GM19397 (cell line): ENCODE results near the gene TESK2.
"Not testable (repeated sequence)": the region's sequence is repeated elsewhere in the genome, so short reads cannot be mapped to it uniquely, and the experiment has no call there.

Experiments used
- ATAC-seq: cut with Tn5 transposase; IDR thresholded peaks from one replicate; pipeline ENCODE4 v1.9.1; 2021; ENCODE audit warnings: mild to moderate bottlenecking, moderate library complexity; ENCODE audit not compliant: unreplicated experiment

The TESK2 gene

DNA sequence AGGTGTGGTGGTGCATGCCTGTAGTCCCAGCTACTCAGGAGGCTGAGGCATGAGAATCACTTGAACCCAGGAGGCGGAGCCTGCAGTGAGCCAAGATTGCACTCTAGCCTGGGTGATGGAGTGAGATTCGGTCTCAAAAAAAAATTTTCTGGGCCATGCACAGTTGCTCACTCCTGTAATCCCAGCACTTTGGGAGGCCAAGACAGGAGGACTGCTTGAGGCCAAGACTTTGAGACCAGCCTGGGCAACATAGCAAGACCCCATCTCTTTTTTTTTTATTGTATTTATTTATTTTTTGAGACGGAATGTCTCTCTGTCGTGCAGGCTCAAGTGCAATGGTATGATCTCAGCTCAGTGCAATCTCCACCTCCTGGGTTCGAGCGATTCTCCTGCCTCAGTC, 16.8 kb downstream of the TESK2 start:
- ATAC-seq = not testable (repeated sequence)

DNA sequence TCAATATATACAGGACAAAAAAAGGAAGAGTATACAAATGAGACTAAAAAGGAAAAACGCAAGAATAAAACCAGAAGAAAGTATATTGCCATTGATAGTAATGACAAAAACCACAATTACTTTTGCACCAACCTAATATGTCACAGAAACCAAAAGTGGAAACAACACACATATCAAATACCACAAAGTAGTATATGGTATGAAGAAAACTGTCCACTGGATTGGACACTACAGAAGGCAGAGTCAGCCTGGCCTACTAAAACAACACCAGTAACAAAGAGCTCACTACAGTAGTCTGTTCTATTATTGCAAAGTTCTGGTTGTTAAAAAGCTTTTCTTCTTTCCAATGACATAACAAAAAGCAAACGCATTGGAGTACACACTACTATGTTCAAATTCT, 17.7 kb downstream of the TESK2 start:
- no peak for ATAC-seq

DNA sequence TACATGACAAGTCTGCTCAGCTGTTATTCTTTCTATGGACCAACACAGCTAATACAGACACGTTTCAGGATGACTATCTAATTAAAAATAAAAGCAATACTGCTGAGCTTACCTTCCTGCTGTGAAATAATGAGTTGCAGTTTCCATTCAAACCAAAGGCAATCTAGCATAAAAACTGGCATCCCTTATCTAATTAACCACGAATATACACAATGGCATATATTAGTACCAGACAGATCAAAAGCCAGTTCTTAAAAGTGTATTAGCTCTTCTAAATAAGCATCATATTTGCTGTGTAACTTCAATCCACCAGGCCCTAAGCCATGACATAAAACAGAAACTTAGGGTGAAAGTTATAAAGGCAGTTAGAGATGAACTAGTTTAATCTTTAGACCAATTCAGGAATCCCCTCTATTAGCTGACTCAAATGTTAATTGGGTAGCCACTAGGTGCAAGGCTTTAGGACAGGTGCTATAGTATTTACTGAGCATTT, 20.6 kb downstream of the TESK2 start:
- no peak for ATAC-seq

DNA sequence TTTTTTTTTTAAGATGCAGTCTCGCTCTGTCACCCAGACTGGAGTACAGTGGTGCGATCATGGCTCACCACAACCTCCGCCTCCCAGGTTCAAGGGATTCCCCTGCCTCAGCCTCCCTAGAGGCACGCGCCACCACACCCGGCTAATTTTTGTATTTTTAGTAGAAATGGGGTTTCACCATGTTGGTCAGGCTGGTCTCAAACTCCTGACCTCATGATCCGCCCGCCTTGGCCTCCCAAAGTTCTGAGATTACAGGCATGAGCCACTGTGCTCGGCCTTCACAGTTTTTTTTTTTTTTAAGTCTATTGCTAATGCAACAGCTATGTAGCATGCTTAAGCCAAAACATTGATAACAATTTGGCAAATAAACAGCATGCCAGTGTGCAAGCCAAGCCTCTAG, 23.6 kb downstream of the TESK2 start:
- not testable (repeated sequence) for ATAC-seq

DNA sequence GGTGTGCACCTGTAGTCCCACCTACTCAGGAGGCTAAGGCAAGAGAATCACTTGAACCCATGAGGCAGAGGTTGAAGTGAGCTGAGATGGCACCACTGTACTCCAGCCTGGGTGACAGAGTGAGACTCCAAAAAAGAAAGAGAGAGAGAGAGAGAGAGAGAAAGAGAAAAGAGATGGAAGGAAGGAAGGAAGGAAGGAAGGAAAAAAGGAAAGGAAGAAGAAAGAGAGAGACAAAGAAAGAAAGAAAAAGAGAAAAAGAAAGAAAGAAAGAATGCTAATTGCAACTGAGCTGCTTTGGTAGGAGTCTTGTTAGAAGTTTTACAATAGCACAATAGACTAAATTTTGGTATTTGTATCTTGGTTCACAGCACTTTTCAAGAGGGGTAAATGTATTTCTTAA, 25.7 kb downstream of the TESK2 start:
- no peak for ATAC-seq

DNA sequence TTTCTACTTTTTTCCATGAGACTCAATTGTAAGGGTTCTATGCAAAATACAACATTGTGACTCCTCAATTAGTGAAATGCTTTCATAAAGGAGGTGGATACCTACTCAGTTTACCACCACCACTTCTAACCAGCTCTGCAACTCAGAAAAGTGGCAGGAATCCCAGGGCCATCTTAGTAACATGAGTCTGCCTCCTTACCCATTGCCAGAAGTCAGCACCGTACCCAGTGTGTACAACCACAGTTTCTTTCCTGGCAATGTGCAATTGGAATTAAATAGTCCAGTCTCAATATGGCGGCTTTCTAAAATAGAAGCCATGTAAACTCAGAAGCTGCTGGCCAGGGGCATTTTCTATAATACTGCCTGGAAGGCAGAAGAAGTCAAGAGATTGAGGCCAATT, 32.1 kb downstream of the TESK2 start:
- no peak for ATAC-seq

DNA sequence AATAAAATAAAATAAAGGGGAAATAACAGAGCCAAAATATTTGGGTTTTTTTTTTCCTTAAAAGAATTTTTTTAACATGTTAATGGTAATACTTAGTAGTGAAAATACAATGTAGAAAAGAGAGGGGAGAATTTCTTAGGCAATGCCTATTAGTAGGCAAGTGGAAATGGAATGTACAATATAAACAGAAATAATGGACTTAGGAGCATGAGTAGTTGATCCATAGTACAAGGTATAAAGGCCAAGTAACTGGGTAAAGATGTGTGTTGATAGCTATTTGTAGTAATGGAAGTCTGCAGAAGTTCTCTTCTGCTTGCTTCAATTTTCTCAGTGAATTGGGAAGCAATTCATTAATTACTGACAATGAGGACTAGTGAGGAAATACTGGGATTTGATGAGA, 34.4 kb downstream of the TESK2 start:
- ATAC-seq = no peak

DNA sequence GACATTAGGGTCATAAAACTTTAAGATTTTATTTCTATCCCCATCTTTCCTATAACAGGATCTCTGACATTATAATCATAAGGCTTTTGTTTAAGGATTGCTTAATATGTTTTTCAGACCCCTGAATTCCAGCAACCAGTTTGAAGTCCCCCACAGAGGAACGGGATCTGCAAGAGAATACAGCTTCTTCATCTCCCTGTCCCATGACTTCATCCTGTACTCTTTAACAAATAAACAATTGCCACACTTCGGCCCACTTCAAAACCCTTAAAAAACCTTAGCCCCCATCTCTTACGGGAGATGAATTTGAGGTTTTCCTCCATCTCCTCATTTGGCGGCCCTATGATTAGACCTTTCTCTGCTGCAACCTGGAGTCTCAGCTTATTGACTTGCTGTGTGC, 35.8 kb downstream of the TESK2 start:
- no peak for ATAC-seq

DNA sequence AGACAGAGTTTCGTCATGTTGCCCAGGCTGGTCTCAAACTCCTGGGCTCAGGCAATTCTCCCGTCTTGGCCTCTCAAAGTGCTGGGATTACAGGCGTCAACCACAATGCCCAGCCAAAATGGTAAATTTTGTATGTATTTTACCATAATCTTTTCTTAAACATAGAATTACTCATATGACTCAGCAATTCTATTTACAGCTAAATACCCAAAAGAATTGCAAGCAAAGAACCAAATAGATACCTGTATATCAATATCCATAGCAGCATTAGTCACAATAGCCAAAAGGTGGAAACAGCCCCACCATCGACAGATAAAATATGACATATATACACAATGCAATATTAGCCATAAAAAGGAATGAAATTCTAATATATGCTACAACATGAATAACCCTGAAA, 36.5 kb downstream of the TESK2 start:
- ATAC-seq = no peak

DNA sequence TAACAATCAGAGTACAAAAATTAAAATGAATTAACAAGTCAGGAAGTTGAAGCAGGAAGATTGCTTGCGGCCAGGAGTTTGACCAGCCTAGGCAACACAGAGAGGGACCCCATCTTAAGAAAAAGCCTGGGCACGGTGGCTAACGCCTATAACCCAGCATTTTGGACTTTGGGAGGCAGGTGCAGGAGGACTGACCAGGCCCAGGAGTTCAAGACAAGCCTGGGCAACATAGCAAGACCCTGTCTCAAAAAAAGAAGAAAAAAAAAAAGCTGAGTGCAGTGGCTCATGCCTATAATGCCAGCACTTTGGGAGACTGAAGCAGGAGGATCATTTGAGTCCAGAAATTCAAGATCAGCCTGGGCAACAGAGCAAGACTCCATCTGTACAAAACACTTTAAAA, 38.5 kb downstream of the TESK2 start:
- ATAC-seq = no peak

DNA sequence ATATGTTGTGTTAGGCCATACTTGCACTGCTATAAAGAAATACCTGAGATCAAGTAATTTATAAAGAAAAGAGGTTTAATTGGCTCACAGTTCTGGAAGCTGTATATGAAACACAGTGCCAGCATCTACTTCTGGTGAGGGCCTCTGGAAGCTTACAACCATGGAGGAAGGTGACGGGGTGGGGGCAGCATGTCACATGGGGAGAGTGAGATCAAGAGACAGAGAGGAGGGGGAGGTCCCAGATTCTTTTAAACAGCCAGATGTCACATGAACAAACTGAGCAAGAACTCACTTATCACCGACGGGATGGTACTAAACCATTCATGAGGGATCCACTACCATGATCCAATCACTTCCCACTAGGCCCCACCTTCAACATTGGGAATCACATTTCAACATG, 42.6 kb downstream of the TESK2 start:
- no peak for ATAC-seq

DNA sequence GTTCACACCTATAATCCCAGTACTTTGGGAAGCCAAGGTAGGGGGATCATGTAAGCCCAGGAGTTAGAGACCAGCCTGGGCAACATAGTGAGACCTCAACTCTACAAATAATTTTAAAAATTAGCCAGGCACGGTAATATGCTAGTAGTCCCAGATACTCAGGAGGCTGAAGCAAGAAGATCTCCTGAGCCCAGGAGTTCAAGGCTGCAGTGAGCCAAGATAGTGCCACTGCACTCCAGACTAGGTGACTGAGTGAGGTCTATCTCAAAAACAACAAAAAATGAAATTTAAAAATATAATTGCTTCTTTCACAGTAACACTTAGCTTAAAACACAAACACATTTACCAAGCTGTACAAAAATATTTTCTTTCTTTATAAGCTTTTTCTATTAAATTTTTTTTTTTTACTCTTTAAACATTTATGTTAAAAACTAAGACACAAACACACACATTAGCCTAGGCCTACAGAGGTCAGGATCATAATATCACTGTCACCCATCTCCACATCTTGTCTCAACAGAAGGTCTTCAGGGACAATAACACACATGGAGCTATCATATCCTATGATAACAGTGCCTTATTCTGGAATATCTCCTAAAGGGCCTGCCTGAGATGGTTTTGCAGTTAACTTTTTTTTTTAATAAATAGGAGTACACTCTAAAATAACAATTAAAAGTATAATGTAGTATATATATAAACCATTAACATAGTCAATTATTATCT, 43.9 kb downstream of the TESK2 start:
- no peak for ATAC-seq

DNA sequence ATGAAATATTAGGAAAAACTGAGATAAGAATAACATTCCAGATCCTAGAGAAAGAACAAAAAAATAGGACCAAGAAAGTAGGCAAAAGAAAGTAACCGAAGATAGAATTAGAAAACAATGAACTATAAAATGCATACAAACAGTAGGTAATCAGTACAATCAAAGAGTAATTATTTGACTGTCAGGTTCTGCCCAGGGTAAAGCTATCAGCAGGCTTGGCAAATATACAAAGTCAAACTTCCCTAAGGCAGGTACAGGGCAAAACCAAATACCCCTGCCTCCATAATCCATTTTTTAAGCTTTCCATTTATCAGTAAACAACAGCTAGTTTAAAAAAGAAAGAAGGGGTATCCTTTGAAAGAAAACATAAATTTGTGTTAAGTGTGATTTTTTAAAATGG, 44.4 kb downstream of the TESK2 start:
- no peak for ATAC-seq

DNA sequence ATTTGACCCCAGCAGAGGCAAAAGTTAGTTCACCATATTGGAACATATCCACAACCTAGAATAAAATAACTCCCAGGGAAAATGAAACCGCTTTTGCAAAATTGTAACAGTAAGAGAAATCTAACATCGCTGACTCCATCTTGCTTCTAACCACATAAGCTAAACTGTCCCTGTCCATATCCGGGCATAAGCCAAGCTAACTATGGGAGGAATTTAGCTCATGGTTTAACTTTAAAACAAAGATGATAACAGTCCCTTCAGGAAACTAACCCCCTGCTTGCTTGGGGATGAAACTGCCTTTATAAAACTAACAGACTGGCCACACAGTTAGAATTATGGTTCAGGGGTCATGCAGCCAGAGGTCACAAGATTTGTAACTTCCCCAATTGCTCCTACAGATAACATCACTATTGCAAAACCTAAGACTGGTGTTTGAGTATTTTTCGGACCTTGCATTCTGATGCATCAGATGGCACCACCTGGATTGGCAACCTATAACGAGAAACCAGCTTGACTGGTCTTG, 46.3 kb downstream of the TESK2 start:
- no peak for ATAC-seq

DNA sequence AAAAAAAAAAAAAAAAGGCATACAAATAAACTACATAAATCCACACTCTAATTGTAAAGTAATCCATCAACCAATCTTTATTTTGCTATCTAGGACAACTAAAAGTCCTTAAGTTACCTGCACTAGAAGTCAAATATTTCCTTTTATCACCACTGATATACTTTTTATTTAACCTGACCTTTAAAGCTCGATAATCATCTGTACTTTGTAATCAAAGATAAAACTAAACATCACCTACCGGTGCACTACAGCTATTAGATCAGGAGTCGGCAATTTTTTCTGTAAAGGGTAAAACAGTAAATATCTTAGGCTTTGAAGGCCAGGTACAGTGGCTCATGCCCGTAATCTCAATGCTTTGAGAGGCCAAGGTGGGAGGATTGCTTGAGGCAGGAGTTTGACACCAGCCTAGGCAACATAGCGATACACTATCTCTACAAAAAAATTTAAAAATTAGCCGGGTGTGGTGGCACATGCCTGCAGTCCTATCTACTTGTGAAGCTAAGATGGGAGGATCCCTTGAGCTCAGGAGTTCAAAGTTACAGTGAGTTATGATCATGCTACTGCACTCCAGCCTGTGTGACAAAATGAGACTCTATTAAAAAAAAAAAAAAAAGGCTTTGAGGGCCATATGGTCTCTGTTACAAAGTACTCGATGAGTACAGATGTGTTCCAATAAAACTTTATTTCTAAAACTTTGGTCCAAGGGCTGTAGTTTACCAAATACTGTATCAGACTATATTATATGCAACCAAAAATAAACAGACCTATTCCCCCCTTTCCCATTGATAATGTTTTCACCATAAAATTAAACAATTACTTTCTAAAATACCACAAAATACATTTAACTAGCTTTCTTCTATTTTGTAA, 47.1 kb downstream of the TESK2 start:
- ATAC-seq = no peak

DNA sequence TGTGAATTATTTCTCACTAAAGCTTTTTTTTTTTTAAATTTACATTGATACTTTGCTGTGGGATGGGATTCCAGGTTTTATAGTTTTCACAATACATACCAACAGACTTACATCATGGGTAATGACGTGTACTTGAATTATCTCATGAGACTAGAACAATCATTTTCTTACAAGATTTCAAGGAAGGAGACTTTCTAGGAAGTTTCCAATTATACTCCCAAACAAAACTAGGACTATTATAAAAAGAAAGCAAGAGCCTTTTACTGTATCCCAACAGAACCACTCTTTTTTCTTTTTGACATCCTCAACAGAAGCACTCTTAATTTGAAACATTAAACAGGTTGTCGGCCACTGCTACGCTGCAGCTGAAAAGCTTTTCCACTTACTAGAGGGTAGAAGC, 48.7 kb downstream of the TESK2 start:
- ATAC-seq = no peak

DNA sequence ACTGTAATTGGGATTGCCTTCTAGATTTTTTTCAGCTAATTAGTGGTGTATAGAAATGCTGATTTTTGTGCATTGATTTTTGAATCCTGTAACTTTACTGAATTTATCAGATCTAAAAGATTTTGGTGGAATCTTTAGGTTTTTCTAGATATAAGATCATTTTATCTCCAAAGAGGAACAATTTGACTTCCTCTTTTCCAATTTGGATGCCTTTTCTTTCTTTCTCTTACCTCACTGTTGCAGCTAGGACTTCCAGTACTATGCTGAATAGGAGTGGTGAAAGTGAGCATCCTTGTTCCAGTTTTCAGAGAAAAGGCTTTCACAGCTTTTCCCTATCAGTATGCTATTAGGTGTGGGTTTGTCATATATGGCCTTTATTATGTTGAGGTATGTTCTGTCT, 53.6 kb downstream of the TESK2 start:
- ATAC-seq = no peak

DNA sequence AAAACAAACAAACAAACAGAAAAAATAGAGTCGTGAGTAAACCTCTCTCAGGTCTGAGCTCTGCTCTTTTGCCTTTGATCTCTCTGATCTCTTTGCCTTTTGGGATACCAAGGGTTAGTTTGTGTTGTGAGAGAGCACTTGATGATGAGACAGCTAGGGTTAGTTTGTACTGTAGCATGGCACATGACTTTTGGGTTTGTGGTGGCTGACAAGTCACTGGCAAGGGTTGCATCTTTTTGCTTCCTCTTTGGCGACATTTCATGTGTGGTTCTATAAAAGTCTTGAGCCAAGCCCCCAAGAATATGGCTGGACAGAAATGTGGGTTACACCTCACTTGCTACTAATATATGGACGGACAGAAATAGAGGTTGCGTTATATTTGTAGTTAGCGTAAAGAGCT, 60.5 kb downstream of the TESK2 start:
- no peak for ATAC-seq

DNA sequence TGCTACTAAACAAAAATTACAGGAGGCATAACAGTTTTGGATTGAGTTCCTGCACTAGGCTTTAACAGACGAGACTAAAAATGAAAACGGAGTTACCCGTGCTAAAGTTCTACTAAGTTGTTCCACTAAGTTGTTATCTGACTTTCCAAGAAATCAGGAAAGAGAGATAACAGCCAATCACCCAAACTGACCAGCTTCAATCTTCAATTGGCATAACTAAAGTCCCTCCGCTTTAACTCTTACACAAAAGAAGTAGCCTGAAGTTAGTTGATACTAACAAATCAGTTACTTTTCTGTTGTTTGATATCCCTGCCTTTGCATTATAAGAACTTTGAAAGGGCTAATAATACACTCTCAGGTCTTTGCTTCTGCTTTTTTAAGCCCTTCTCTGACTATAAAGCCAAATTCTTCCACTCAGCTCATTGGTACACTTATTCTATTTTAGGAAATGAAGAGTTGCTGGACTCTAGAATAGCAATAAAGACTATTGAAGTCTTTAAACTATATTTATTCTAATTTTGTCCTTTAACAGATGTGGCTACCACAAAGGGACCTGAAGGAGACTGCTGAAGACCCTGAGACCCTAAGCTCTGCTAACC, 61.3 kb downstream of the TESK2 start:
- no peak for ATAC-seq

DNA sequence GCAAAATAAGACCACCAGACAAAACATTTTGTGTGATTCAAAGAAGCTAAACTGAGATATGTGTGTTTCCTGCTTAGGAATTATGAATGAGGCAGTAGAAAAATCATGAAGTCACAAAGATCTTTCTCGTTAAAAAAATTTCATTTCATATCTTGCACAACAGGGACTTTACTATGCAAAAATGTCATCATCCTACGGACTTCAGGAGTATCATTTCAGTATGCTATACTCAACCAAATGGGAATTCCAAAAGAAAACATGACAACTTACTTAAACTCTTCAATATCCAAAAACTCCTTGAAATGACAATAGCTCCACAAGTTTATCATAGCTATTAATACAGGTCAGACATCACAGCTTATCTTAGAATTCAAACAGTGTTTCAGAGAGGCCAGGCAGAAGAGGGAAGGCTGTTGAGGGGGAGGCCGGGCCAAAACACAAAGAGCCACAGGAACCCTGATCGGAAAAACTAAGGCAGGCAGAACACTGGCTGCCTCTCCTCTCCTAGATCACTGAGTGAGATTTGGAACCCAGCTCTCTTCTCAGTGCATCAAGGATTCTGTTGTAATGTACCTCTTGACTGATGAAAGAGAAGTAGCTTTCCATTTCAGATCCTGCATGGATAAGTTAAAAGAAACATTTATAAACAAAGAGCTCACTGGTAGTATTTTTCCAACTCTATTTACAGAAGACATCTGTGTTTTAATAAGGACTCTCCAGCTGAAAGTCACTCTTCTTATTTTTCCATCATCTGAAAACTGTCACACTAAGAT, 66.9 kb downstream of the TESK2 start:
- no peak for ATAC-seq

DNA sequence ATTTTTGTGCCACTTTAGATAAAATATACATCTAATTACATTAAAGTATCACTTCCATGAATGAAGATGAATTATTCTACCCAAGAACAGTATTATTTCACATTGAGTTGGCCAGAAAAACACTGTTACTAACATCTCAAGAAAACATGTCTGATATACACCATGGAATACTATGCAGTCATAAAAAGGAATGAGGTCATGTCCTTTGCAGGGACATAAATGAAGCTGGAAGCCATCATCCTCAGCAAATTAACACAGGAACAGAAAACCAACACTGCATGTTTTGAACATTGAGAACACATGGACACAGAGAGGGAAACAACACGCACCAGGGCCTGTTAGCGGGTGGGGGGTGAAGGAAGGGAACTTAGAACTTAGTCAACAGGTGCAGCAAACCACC, 69.0 kb downstream of the TESK2 start:
- ATAC-seq = no peak
